Measurements from ENCODE around the gene SLC7A5.
"Not testable (repeated sequence)": the region's sequence is repeated elsewhere in the genome, so short reads cannot be mapped to it uniquely, and the experiment has no call there.

SLC7A5 gene

DNA sequence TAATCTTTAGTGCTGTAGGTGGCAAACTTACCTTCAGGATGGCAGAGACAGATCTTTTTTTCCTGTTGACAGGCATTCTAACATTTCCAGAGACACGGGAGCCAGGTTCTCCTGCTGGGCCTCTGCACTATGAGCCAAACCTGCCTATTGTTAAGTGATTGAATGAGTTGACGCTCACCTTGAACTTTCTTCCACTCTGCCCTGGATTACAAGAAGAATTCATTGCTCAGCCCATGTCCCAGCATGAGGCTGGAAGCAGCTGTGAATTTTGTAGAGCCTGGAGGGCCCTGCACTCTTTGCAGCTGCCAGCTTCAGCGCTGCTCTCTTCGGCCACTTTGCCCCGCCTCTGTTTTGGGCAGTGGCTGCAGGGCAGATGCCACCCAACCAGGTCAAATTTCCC, 9.4 kb upstream of the SLC7A5 start:
- DNase-seq: no peak
- Mint-ChIP-seq H3K4me3 (no peak overlapping the region), H3K4me1 (ENCODE audit: low read depth) (peaks cover 50% of the 10 kb centered on the region), H3K27me3 (no peaks in the 10 kb centered on the region), H3K9me3 (peaks cover 4% of the 10 kb centered on the region), H3K36me3 (ENCODE audit: low read depth) (no peaks in the 10 kb centered on the region), H3K27ac (no peak overlapping the region)

DNA sequence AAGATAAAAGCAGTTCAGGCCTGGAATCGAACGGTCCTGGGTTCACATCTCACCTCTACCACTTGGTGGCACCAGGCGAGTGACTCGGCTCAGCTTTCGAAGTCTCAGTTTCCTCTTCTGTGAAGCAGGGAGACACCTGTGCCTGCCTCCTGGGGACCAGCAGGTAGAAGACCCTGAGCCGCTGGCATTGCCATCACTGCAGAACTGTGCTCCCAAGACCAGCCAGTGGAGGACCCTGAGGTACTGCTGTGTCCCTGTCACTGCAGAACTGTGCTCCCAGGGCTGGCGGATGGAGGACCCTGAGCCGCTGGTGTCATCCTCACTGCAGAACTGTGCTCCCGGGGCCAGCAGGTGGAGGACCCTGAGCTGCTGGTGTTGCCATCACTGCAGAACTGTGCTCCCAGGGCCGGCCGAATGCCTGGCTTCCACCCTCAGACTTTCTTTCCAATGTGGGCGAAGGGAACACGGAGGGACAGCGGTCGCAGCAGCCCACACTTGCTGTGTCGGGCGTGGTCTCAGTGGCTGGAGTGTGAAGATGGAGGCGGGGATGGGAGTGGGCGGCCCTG, 8.7 kb upstream of the SLC7A5 start:
- peak; percentile 67 for DNase-seq
- H3K27me3 Mint-ChIP-seq: no peaks in the 10 kb centered on the region
- H3K4me1 Mint-ChIP-seq (ENCODE audit: low read depth): peaks cover 56% of the 10 kb centered on the region
- H3K4me3 Mint-ChIP-seq: no peak overlapping the region
- peaks cover 4% of the 10 kb centered on the region for H3K9me3 Mint-ChIP-seq
- peak overlapping the region; percentile 68 for H3K27ac Mint-ChIP-seq
- H3K36me3 Mint-ChIP-seq (ENCODE audit: low read depth): no peaks in the 10 kb centered on the region

DNA sequence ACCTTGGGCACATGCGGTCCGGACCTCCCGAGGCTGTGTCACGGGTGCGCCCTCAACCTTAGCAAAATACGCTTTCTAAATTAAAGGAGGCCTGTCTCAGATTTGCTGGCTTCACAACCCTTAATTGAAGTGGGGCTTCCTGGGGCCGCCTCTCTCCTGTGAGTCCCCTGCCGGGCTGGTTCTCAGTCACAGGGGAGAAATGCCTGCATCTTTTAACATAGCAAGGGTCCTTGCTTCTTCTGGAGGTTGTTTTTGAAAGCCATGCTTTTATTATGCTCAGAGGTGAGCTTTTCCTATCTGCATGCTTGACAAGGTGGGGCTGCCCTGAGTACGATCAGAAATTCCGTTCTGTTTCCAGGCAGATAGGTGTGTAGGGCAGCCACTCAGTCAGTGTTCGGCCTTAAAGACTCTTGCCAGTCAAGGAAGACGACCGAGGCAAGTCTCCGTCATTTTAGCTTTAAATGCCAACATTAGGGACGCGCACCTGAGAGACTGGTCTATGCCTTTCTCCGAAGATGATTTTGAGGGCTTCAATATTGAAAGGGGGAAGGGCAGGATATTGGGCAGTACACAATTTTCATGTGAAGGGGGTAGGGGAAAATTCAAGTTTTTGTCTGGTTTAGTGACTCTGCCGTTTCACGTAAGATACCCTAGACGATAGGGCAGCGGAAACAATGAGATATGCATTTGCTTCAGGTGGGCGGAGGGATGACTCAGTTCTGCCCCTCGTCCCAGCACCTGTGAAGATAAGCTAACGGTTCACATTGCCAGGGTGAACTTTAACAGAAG, 5.5 kb upstream of the SLC7A5 start:
- H3K4me1 Mint-ChIP-seq (ENCODE audit: low read depth): peaks cover 85% of the 10 kb centered on the region

DNA sequence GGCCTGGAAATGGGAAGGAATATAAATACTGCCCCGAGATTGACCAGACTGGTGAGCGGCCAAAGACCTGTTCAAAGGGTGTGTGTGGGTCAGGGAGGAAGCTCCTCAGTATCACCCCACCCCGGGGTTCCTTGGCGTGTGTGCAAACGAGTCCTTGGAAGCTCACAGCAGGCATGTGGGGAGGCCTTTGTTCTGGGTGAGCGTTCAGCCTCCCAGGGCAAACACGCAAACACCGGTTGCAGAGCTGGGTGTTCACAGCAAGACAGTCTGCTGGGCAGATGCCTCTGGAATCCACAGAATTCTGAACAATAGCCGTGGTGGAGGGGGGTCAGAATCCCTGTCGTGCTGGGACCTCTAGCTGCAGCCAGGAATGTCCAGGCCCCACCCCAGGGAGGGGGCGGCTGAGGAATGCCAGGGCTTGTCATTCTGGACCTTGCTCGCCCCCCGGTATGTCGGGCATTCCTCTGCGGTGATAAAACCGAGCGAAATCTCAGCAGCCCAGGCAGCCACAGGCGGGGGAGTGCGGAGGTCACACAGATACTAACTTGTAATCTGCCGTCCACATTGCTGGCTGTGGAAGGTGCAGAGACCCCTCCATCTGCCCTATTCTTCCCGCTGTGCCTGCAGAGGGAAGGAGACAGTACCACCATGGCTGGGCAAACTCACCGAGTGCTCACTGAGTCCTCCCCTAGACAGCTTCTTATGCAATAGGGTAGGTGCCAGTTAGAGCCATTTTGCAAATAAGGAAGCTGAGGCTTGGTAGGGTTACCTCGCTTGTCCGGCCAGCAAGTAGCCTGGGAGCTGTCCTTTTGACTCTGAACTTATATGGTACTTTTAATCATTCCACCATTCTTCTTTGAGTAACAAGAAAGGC, 1.3 kb upstream of the SLC7A5 start:
- H3K27me3 Mint-ChIP-seq, H3K9me3 Mint-ChIP-seq, DNase-seq: not testable (repeated sequence)
- H3K4me3 Mint-ChIP-seq: peak overlapping the region; percentile 47
- peaks cover 35% of the 10 kb centered on the region for H3K36me3 Mint-ChIP-seq (ENCODE audit: low read depth)
- H3K4me1 Mint-ChIP-seq (ENCODE audit: low read depth): peaks cover 63% of the 10 kb centered on the region
- H3K27ac Mint-ChIP-seq: peak overlapping the region; percentile 94

More for the DNA sequence above, 5.5 kb upstream of the SLC7A5 start:
- H3K36me3 Mint-ChIP-seq (ENCODE audit: low read depth): no peaks in the 10 kb centered on the region
- peak overlapping the region; percentile 65 for H3K4me3 Mint-ChIP-seq
- peak; percentile 85 for DNase-seq
- H3K9me3 Mint-ChIP-seq: peaks cover 4% of the 10 kb centered on the region
- H3K27me3 Mint-ChIP-seq: no peaks in the 10 kb centered on the region
- H3K27ac Mint-ChIP-seq: peak overlapping the region; percentile 98

DNA sequence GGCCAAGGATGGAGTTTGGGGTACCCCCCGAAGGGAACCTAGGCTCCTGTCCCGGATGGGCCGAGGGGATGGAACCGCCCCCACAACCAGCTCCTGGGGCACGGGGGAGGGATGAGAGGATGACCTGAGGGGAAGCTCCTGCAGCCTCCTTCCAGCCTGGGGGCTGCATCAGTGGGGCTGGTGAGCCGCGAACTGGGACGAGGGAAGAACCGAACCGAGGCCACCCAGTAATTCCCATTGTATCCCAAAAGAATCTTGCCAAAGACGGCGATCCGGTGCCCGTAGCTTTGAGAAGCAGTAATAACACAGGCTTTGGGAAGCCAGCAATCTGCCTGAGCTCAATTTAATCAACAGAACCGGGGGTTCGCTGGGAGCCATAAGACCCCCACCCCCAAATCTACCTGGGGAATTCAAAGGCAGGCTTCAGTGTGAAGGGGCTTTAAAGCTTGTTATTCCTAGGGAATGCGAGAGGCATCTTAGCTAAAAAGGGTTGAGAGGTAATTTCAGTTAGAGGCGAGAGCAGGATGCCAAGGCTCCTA, 641 bp upstream of the SLC7A5 start:
- H3K27ac Mint-ChIP-seq: peak overlapping the region; percentile 86
- not testable (repeated sequence) for H3K9me3 Mint-ChIP-seq, DNase-seq, H3K27me3 Mint-ChIP-seq
- peak overlapping the region; percentile 47 for H3K4me3 Mint-ChIP-seq
- H3K4me1 Mint-ChIP-seq (ENCODE audit: low read depth): peaks cover 60% of the 10 kb centered on the region
- H3K36me3 Mint-ChIP-seq (ENCODE audit: low read depth): peaks cover 41% of the 10 kb centered on the region

DNA sequence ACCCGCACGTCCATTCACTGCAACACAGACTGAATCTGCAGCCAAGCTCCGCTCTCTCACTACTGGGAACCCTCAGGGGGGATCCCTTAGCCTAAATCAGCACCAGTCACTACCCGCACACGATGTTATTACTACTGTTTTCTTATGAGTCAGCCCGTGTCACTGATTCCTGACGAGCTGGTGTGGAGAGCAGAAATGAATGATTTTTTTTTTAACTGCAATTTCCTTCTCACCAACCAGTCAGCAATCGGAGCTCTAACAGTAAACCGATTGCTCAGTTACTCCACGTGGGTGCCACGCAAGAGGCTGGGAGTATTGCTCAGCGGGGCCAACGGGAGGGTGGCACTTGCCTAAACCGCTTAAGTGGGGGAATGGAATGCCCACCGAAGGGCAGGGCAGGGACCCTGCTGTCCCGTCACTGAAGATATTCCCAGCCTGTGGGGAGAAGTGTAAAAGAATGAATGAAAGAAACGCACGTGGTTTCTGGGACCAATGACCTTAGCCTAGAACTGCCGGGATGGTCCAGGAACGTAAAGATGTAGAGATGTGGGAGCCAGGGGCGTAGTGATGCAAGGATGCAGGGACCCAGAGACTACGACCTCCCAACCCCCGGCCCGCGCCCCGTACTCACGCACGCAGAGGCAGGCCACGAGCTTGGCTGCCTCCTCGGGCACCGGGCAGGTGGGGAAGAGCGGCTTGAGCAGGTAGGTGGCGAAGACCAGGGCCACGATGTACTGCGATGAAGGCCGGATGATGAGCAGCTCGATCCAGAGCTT, 865 bp downstream of the SLC7A5 start:
- H3K27ac Mint-ChIP-seq: peak overlapping the region; percentile 100
- H3K27me3 Mint-ChIP-seq, H3K9me3 Mint-ChIP-seq: not testable (repeated sequence)
- peak overlapping the region; percentile 98 for H3K4me3 Mint-ChIP-seq
- peaks cover 62% of the 10 kb centered on the region for H3K4me1 Mint-ChIP-seq (ENCODE audit: low read depth)
- peaks cover 52% of the 10 kb centered on the region for H3K36me3 Mint-ChIP-seq (ENCODE audit: low read depth)
- DNase-seq: peak; percentile 85

DNA sequence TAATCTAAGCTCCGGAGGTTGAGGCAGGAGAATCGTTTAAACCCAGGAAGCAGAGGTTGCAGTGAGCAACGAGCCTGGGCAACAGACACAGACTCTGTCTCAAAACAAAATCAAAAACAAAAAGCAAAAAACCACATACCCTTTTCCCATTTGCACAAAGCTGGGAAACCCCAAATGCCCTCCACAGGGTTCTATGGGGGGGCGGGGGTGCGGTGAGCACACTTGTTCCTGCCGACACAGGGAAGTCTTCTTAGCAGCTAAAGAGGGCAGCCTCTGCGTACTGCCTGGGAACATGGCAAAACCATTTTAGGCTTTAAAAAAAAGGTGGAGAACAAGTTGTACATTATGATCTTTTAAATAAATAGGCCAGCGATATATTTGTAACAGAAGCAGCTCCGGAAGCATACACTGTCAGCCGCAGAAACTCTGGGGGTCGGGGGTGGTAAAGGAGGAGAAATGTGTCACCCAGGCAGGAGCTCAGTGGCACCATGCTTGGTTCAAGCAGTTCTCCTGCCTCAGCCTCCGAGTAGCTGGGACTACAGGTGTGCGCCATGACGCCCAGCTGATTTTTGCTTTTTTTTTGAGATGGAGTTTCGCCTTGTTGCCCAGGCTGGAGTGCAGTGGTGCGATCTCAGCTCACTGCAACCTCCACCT, 3.3 kb downstream of the SLC7A5 start:
- Mint-ChIP-seq H3K27ac (peak overlapping the region; percentile 100), H3K4me1 (ENCODE audit: low read depth) (peaks cover 64% of the 10 kb centered on the region), H3K36me3 (ENCODE audit: low read depth) (peaks cover 76% of the 10 kb centered on the region), H3K4me3 (peak overlapping the region; percentile 98)
- not testable (repeated sequence) for H3K9me3 Mint-ChIP-seq, H3K27me3 Mint-ChIP-seq, DNase-seq

DNA sequence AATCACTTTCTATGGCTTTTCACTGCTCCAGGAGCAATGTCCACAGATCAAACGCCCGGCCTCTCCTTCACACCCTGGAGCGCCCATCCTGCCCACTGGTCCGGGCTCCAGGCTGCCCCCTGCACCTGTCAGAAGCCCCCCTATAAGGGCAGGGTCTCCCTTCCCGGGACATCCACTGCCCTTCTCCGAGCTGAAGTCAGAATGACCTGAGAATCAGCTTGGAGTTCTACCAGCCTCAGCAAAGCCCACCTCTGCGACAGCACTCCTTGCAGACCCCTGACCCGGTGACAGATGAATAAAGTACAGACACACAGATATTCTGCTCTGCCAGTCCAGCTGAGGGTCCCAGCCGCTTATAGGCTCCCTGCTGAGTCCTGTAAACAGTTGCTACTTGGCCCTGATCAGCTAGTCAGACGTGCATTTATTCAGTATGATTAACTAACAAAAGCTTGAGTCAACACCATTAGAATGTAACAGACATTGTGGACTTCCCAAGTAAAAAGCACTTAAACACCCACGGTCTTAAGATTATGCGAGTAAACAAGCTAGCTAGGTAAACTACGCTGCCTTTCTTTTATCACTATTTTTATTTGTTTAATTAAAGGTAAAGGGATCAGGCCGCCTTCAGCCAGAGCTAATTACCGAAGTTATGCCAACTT, 4.8 kb downstream of the SLC7A5 start:
- peaks cover 65% of the 10 kb centered on the region for H3K4me1 Mint-ChIP-seq (ENCODE audit: low read depth)
- peaks cover 92% of the 10 kb centered on the region for H3K36me3 Mint-ChIP-seq (ENCODE audit: low read depth)

DNA sequence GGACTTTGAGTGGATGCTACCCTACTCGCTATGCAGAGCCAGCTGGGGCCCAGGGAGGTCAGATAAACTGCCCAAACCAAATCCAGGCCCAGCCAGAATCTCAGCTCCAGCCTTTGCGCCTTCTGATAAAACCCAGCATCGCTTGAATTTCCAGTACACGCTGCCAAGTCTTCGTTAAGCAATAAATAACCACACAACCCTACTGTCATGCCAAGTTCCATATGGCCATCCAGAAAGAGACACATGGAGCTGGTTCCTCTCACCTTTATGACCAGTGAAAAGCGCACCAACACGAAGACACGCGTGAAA, 6.0 kb downstream of the SLC7A5 start:
- peak overlapping the region; percentile 64 for H3K4me3 Mint-ChIP-seq
- peak overlapping the region; percentile 76 for H3K27ac Mint-ChIP-seq
- H3K27me3 Mint-ChIP-seq, H3K9me3 Mint-ChIP-seq, DNase-seq: not testable (repeated sequence)
- H3K36me3 Mint-ChIP-seq (ENCODE audit: low read depth): peaks cover 95% of the 10 kb centered on the region
- peaks cover 74% of the 10 kb centered on the region for H3K4me1 Mint-ChIP-seq (ENCODE audit: low read depth)

More for the DNA sequence above, 4.8 kb downstream of the SLC7A5 start:
- Mint-ChIP-seq H3K27me3 (no peaks in the 10 kb centered on the region), H3K27ac (peak overlapping the region; percentile 87), H3K9me3 (no peaks in the 10 kb centered on the region), H3K4me3 (peak overlapping the region; percentile 98)
- no peak for DNase-seq

DNA sequence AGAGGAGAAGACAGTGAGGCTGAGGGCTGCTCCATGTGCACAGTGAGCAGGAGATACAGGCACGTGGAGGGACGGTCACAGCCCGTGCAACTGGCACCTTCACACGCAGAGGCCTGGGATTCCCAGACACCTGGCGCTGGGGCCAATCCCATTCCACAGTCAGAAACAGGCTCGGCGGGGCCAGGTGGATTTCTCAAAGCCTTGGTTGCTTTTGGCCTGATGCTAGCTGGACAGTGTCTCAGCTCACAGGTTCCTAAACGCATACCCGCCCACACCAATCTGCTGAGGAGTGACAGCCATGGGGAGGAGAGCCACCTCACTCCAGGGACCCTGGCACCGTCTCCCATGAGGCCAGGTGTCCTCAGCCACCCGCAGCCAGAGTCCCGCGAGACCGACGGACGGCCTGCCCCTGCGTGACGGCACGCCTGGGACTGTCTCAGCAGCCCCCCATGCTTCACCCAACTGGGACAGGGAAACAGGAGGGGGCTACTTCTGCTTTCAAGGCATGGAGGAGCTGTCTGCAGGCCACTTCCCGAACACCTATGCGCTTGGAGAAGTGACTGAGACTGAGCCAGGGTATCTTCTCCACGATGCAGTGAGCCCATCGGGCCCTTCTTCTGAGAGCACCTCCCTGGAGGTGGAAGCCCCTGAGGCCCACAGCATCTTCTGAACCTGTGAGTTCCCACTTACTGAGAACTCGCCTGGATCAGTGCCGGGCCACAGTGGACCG, 6.5 kb downstream of the SLC7A5 start:
- H3K27ac Mint-ChIP-seq: peak overlapping the region; percentile 80
- peaks cover 77% of the 10 kb centered on the region for H3K4me1 Mint-ChIP-seq (ENCODE audit: low read depth)
- H3K9me3 Mint-ChIP-seq, DNase-seq, H3K27me3 Mint-ChIP-seq: not testable (repeated sequence)
- H3K4me3 Mint-ChIP-seq: peak overlapping the region; percentile 64
- peaks cover 95% of the 10 kb centered on the region for H3K36me3 Mint-ChIP-seq (ENCODE audit: low read depth)

DNA sequence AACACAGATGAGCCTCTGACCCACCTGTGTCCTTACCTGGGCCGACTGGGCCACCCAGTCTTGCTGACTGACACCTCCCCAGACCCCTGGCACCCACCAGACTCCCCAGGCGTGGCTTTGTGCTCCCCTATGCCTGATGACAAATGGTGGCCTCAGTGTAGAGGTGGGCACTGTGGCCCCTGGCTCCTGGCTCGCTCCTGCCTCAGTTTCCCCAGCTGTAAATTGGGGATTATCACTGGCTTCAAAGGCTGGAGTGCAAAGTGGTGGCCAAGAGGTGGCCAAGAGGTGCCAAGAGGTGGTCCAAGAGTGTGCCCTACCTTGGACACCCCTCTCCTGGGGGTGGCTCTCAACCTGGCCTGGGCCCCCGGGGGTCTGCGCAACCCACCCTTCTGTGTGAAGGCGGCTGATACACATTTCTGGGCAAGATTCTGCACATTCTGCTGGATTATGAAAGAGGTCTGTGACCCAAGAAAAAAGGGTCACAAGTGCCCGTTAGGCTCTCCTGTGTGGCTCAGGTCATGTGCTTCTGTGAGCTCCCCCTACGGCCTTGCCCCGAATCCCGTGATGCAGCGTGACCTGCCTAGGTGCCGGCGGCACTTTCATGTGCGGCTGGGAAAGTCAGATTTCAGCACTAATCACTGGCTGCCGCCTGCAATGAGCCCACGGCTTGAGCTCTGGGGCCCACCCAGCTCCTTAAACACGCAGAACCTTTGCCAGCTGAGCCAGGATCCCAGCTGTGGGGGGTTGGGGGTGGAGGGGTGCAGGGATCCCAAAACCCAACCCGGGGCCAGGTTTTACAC, 7.8 kb downstream of the SLC7A5 start:
- Mint-ChIP-seq H3K4me1 (ENCODE audit: low read depth) (peaks cover 88% of the 10 kb centered on the region), H3K4me3 (peak overlapping the region; percentile 64), H3K27ac (peak overlapping the region; percentile 91), H3K36me3 (ENCODE audit: low read depth) (peaks cover 95% of the 10 kb centered on the region)
- DNase-seq, H3K27me3 Mint-ChIP-seq, H3K9me3 Mint-ChIP-seq: not testable (repeated sequence)

DNA sequence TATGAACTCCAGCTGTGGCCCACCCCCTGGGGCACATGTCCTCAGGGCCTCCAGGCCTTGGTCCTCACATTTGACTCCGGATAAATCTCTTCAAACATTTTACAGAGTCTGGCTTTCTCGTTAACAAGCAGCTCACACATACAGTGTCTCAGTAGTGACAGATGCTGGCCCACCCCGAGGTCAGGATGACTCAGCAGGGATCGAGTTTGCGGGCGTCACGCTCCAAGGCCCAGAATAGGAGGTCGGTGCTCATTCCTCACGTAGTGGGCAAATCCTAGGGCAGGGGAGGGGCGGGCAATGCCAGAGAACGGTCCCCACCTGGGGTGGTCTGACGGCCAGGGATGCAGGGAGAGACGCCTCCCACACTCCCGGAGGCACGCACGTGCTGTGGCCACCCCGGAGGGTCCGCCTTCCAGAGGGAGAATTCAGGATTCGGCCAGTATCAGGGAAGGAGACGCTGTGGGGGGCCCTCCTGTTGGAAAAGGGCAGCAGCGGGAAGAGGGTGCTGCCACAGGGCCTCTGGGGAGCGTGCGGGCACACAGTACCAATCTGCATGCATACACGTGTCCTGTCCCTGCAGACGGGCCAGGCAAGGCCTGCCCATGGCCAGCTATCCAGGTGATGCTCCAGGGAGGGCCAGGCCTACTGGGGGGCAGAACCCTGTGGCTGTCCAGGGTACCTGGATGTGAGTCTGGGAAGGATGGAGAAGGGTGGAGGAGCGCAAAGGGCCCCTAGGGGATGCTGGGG, 8.6 kb downstream of the SLC7A5 start:
- peak overlapping the region; percentile 91 for H3K27ac Mint-ChIP-seq
- no peaks in the 10 kb centered on the region for H3K9me3 Mint-ChIP-seq
- H3K4me1 Mint-ChIP-seq (ENCODE audit: low read depth): peaks cover 89% of the 10 kb centered on the region
- no peaks in the 10 kb centered on the region for H3K27me3 Mint-ChIP-seq
- peaks cover 95% of the 10 kb centered on the region for H3K36me3 Mint-ChIP-seq (ENCODE audit: low read depth)
- H3K4me3 Mint-ChIP-seq: peak overlapping the region; percentile 64
- DNase-seq: no peak
